Measurements from ENCODE around the gene PBX1. TPM values are rescaled to one million over a fixed set of nuclear protein-coding genes. Genes with fewer than 3 reads are reported as not detected.

PBX1 gene
- total and polyA plus RNA-seq, 10 of the 15 experiments (the other 5 are each of a cell fraction or from before 2014, with no cell fraction given), result 0.05 to 0.28 (median 0.11) TPM; not detected in 5

DNA sequence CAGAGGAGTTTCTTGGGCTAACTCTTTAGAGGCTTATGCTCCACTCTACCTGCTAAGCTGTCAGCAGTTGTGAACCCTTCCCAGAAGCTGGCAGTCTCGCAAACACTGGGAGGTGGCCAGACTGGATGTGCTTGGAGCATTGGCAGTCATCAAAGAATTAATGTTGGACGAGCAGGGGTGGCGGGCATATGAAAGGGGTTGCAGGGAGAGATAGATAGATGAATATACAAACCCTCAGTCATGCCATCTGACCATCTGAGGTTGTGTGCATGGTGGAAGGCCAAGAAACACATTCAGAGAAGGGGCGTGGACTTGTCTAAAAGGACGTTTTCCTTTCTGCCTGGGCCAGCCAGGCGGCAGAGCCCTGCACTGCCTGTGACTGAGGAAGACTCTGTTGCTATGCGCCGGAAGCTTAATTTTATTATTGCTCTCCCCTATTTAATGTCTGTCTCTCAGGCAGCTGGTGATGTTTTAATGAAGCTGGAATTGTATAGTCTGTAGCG, 164.4 kb downstream of the PBX1 start:
- no peaks in the 10 kb centered on the region for H4K20me1 ChIP-seq (ENCODE audit: control insufficient read depth, insufficient read depth)
- DNase-seq (ENCODE audit: low read depth, low spot score), result no peak
- H3K4me3 ChIP-seq, result no peak overlapping the region
- 37% methylated on average over 9 of the region's 9 CpGs for WGBS (ENCODE audit: insufficient coverage, insufficient replicate concordance, low lambda C conversion rate, missing lambda C conversion rate)
- no peak overlapping the region for H3K4me2 ChIP-seq (ENCODE audit: control insufficient read depth, insufficient read depth)
- ChIA-PET RAD21 (ENCODE audit: unreplicated experiment) (no interaction called here), POLR2A (no interaction called here), SMC1A (ENCODE audit: uncharacterized antibody, unreplicated experiment) (interaction anchor here (0.9 kb wide), 1 partner anchor 47 kb away, joined by 3 read pairs; no protein-coding TSS in a partner anchor), CTCF (no interaction called here)
- H3K27ac ChIP-seq (ENCODE audit: control insufficient read depth, insufficient read depth), result no peak overlapping the region
- intact Hi-C loops (cut with micrococcal nuclease; ENCODE audit: unreplicated experiment), result no loop called here
- no peak for ATAC-seq
- in situ Hi-C loops (cut with MboI), result no loop called here
- no peaks in the 10 kb centered on the region for H3K4me1 ChIP-seq (ENCODE audit: control insufficient read depth, insufficient read depth, low read length)
- no peak for FAIRE-seq
- H3K9ac ChIP-seq (ENCODE audit: control insufficient read depth, insufficient read depth, low read length), result no peak overlapping the region
- no TSS peak for BruUV-seq (replicated peaks)
- no peaks in the 10 kb centered on the region for H3K27me3 ChIP-seq (replicated peaks in 1 of 2; ENCODE audit: control insufficient read depth in 2 of 2, insufficient read depth in 2 of 2, low read length in 1 of 2)
- TF ChIP-seq ZSCAN29 (IDR thresholded peaks at IDR 0.05), result no peak
- no peak for TF ChIP-seq ZNF217 (IDR thresholded peaks at IDR 0.05)
- TF ChIP-seq PAX5 (IDR thresholded peaks at IDR 0.05; ENCODE audit: borderline replicate concordance, low read depth, low read length), result no peak
- no peak for TF ChIP-seq ZBTB4 (CRISPR knock-in tag; IDR thresholded peaks at IDR 0.05)
- no peaks in the 10 kb centered on the region for H3K79me2 ChIP-seq (ENCODE audit: control insufficient read depth, insufficient read depth, low read length)
- no peaks in the 10 kb centered on the region for H3K9me3 ChIP-seq (replicated peaks; ENCODE audit: control insufficient read depth, insufficient read depth, low read length)
- no peaks in the 10 kb centered on the region for H3K36me3 ChIP-seq (ENCODE audit: control insufficient read depth in 2 of 2, insufficient read depth in 2 of 2, low read length in 1 of 2)
- no peak overlapping the region for H2AFZ ChIP-seq (ENCODE audit: control insufficient read depth, low read depth, low read length)

GRCh38 chr1:164725401-164725800, 166.4 kb downstream of the PBX1 start:
- no peaks in the 10 kb centered on the region for H3K4me1 ChIP-seq (ENCODE audit: control insufficient read depth, insufficient read depth, low read length)
- DNase-seq (ENCODE audit: low read depth, low spot score), result no peak
- intact Hi-C loops (cut with micrococcal nuclease; ENCODE audit: unreplicated experiment) (no loop called here), in situ Hi-C loops (cut with MboI) (no loop called here)
- no peak overlapping the region for H3K9ac ChIP-seq (ENCODE audit: control insufficient read depth, insufficient read depth, low read length)
- ATAC-seq, result no peak; the same call in 2 of the 3 replicates
- no peaks in the 10 kb centered on the region for H3K9me3 ChIP-seq (replicated peaks; ENCODE audit: control insufficient read depth, insufficient read depth, low read length)
- no peaks in the 10 kb centered on the region for H4K20me1 ChIP-seq (ENCODE audit: control insufficient read depth, insufficient read depth)
- no peaks in the 10 kb centered on the region for H3K27me3 ChIP-seq (replicated peaks in 1 of 2; ENCODE audit: control insufficient read depth in 2 of 2, insufficient read depth in 2 of 2, low read length in 1 of 2)
- H3K4me3 ChIP-seq, result no peak overlapping the region
- no peak overlapping the region for H3K4me2 ChIP-seq (ENCODE audit: control insufficient read depth, insufficient read depth)
- no TSS peak for BruUV-seq (replicated peaks)
- ChIA-PET POLR2A (no interaction called here), CTCF (interaction anchor here (1.2 kb wide), 1 partner anchor 58 kb away, joined by 3 read pairs; no protein-coding TSS in a partner anchor), SMC1A (ENCODE audit: uncharacterized antibody, unreplicated experiment) (no interaction called here), RAD21 (ENCODE audit: unreplicated experiment) (no interaction called here)
- no peaks in the 10 kb centered on the region for H3K36me3 ChIP-seq (ENCODE audit: control insufficient read depth in 2 of 2, insufficient read depth in 2 of 2, low read length in 1 of 2)
- FAIRE-seq, result no peak
- WGBS (ENCODE audit: insufficient coverage, insufficient replicate concordance, low lambda C conversion rate, missing lambda C conversion rate), result 44% methylated on average over 4 of the region's 4 CpGs
- H3K27ac ChIP-seq (ENCODE audit: control insufficient read depth, insufficient read depth), result no peak overlapping the region
- H3K79me2 ChIP-seq (ENCODE audit: control insufficient read depth, insufficient read depth, low read length), result no peaks in the 10 kb centered on the region
- no peak overlapping the region for H2AFZ ChIP-seq (ENCODE audit: control insufficient read depth, low read depth, low read length)
- TF ChIP-seq CTCF (IDR thresholded peaks at IDR 0.05 in 2 of 3, conservative IDR thresholded peaks at IDR 0.05 in 1 of 3; ENCODE audit: control insufficient read depth in 2 of 3, extremely low read depth in 1 of 3, insufficient read depth in 1 of 3, low read depth in 3 of 3, low read length in 3 of 3) (no peak), NFYA (IDR thresholded peaks at IDR 0.05; ENCODE audit: borderline replicate concordance, low read depth, low read length) (no peak), SMARCA5 (IDR thresholded peaks at IDR 0.05) (no peak), HDAC2 (IDR thresholded peaks at IDR 0.05) (no peak), MEF2A (IDR thresholded peaks at IDR 0.05; ENCODE audit: insufficient read depth, low read depth, low read length) (no peak), NFYB (IDR thresholded peaks at IDR 0.05; ENCODE audit: insufficient read depth, low read depth, low read length) (no peak), PAX5 (IDR thresholded peaks at IDR 0.05; ENCODE audit: borderline replicate concordance, low read depth, low read length) (no peak), BCL3 (IDR thresholded peaks at IDR 0.05; ENCODE audit: borderline replicate concordance, insufficient read depth, low read depth, low read length, poor library complexity, severe bottlenecking) (no peak)
